ENCODE data around the gene TTC32.

TTC32 gene

DNA sequence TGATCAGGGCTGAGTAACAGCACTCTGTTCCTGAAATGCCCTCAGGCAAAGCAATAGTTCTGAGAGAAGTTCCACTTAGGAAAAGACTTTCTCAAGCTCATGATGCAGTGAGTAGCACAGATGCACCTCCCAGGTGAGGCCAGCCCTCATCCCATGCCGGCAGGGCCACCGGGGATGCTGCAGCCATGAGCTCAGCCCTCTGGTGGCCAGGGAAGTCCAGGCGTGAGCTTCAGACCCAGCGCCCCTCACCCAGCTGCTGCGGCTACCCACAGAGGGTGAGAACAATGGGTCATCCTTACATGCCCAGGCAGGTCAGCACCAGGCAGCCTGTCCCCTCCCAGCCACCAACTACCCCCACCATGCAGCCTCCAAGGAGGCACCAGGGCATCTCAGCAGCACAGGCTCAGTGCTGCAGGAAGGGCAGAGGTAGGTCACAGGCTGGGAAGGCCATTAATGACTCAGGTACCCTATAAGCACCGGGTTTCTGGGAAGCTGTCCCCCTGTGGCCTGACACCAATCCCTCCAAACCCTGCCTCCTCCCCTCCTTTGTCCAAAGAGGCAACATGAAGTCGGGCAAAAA, 50.6 kb downstream of the TTC32 start:
- H3K9ac ChIP-seq (ENCODE audit: low read length): no peak overlapping the region
- no peaks in the 10 kb centered on the region for H3F3A ChIP-seq (ENCODE audit: insufficient read depth, low read length)
- TF ChIP-seq CTCF (IDR thresholded peaks at IDR 0.05; ENCODE audit: low read length): no peak
- TF ChIP-seq EZH2 (IDR thresholded peaks at IDR 0.05; ENCODE audit: borderline replicate concordance, low read length): no peak
- no peaks in the 10 kb centered on the region for H3K36me3 ChIP-seq (ENCODE audit: insufficient read depth, low read length)
- H3K4me3 ChIP-seq (ENCODE audit: low read depth, low read length, poor library complexity, severe bottlenecking): no peak overlapping the region
- H3K79me2 ChIP-seq (ENCODE audit: insufficient read depth, low read length): no peaks in the 10 kb centered on the region
- no peak overlapping the region for H3K4me2 ChIP-seq (ENCODE audit: low read length)
- no peaks in the 10 kb centered on the region for H3K27me3 ChIP-seq (ENCODE audit: insufficient read depth, low read length)
- H3K27ac ChIP-seq (ENCODE audit: low read depth, low read length, poor library complexity, severe bottlenecking): no peak overlapping the region
- H2AFZ ChIP-seq (ENCODE audit: low read length): no peak overlapping the region
- no peaks in the 10 kb centered on the region for H3K9me2 ChIP-seq (ENCODE audit: low read depth, low read length)
- H3K9me3 ChIP-seq (ENCODE audit: low read length): no peaks in the 10 kb centered on the region
- H4K20me1 ChIP-seq (ENCODE audit: insufficient read depth, low read length): no peaks in the 10 kb centered on the region
- no peaks in the 10 kb centered on the region for H3K4me1 ChIP-seq (ENCODE audit: insufficient read depth, low read length, severe bottlenecking)

DNA sequence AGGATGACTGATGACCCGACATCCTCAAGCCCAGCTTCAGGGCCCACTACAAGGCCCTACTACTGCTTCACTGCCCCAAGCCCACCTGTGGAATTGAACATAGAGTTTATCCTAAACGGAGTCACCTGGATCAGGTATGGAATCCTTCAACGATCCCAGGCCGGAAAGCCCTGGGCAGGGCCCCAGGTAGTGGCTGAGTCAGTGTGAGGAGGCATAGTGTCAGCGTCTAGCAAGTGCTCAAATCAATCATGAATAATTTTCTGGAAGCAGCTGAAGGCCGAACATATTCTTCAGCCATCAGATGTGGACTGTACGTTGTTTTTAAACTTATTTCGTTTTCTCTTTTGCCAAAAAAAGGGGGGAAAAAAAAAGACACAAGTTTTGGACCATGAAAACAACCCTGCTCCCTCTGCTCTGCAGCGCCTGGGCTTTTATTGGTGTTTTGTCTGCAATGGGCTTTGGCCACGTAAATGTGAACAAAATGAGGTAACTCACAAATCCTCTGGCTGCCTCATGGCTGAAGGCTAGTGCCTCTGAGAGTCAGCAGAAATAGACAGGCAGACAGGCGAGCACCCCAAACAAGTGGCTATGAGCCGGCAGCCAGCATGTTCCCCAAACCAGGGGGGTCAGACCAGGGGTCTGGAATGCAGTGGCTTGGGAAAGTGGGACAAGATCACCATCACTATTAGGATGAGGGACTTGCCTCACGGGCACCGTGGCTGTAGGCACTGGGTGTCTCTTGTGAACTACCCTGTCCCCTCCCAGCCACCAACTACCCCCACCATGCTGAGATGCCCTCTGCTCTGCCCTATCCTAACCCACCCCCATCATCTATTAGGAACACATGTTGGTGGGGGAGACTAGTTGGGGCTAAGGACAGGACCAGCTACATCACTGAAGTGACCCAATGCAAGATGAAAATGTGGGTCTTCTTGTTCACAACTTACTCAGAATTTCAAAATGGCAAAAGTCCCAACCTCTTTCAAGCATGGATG, 51.4 kb downstream of the TTC32 start:
- H3K36me3 ChIP-seq (ENCODE audit: insufficient read depth, low read length): no peaks in the 10 kb centered on the region
- H3K27ac ChIP-seq (ENCODE audit: low read depth, low read length, poor library complexity, severe bottlenecking): no peak overlapping the region
- no peak for TF ChIP-seq EZH2 (IDR thresholded peaks at IDR 0.05; ENCODE audit: borderline replicate concordance, low read length)
- TF ChIP-seq CTCF (IDR thresholded peaks at IDR 0.05; ENCODE audit: low read length): no peak
- H3K4me2 ChIP-seq (ENCODE audit: low read length): no peak overlapping the region
- H3F3A ChIP-seq (ENCODE audit: insufficient read depth, low read length): no peaks in the 10 kb centered on the region
- no peaks in the 10 kb centered on the region for H3K27me3 ChIP-seq (ENCODE audit: insufficient read depth, low read length)
- no peak overlapping the region for H3K4me3 ChIP-seq (ENCODE audit: low read depth, low read length, poor library complexity, severe bottlenecking)
- H2AFZ ChIP-seq (ENCODE audit: low read length): no peak overlapping the region
- H4K20me1 ChIP-seq (ENCODE audit: insufficient read depth, low read length): no peaks in the 10 kb centered on the region
- no peaks in the 10 kb centered on the region for H3K9me3 ChIP-seq (ENCODE audit: low read length)
- H3K9me2 ChIP-seq (ENCODE audit: low read depth, low read length): no peaks in the 10 kb centered on the region
- no peaks in the 10 kb centered on the region for H3K79me2 ChIP-seq (ENCODE audit: insufficient read depth, low read length)
- no peak overlapping the region for H3K9ac ChIP-seq (ENCODE audit: low read length)
- no peaks in the 10 kb centered on the region for H3K4me1 ChIP-seq (ENCODE audit: insufficient read depth, low read length, severe bottlenecking)

- Histone ChIP-seq H3K36me3 (ENCODE audit: insufficient read depth, low read length) (no peaks in the 10 kb centered on the region), H3K27me3 (ENCODE audit: insufficient read depth, low read length) (no peaks in the 10 kb centered on the region)
Measured at GRCh38 chr2:19848952-19849351, 52.8 kb downstream of the TTC32 start.

More at GRCh38 chr2:19848952-19849351, 52.8 kb downstream of the TTC32 start:
- no peaks in the 10 kb centered on the region for H3K9me3 ChIP-seq (ENCODE audit: low read length)
- no peaks in the 10 kb centered on the region for H3K9me2 ChIP-seq (ENCODE audit: low read depth, low read length)
- H3K4me1 ChIP-seq (ENCODE audit: insufficient read depth, low read length, severe bottlenecking): no peaks in the 10 kb centered on the region
- no peaks in the 10 kb centered on the region for H4K20me1 ChIP-seq (ENCODE audit: insufficient read depth, low read length)
- no peak overlapping the region for H2AFZ ChIP-seq (ENCODE audit: low read length)
- no peak overlapping the region for H3K27ac ChIP-seq (ENCODE audit: low read depth, low read length, poor library complexity, severe bottlenecking)
- no peak overlapping the region for H3K4me2 ChIP-seq (ENCODE audit: low read length)
- no peak overlapping the region for H3K4me3 ChIP-seq (ENCODE audit: low read depth, low read length, poor library complexity, severe bottlenecking)
- H3K79me2 ChIP-seq (ENCODE audit: insufficient read depth, low read length): no peaks in the 10 kb centered on the region
- H3K9ac ChIP-seq (ENCODE audit: low read length): no peak overlapping the region
- TF ChIP-seq EZH2 (IDR thresholded peaks at IDR 0.05; ENCODE audit: borderline replicate concordance, low read length) (no peak), CTCF (IDR thresholded peaks at IDR 0.05; ENCODE audit: low read length) (no peak)
- H3F3A ChIP-seq (ENCODE audit: insufficient read depth, low read length): no peaks in the 10 kb centered on the region

Data from OCI-LY1 (cell line).